Mammary epithelial cell (primary cell): ENCODE results near the gene CDKAL1.

ENCODE experiments used
- EZH2 ChIP-seq: IDR thresholded peaks from 2 replicates; pipeline ENCODE4 v1.6.1; 2012; ENCODE audit warnings: low read length, inconsistent platforms, borderline replicate concordance
- TF ChIP-seq, protein P1 (sequence below), 2 donors: IDR thresholded peaks in 1 of 2; conservative IDR thresholded peaks in 1 of 2; 2 replicates each; pipeline ENCODE4 v1.5.1; 2011 to 2012; ENCODE audit warnings: inconsistent platforms in 2 of 2, low read length in 2 of 2, mild to moderate bottlenecking in 2 of 2, control low read depth in 1 of 2, low read depth in 1 of 2; ENCODE audit not compliant: insufficient read depth in 1 of 2; ENCODE audit errors: extremely low read depth in 1 of 2

DNA sequence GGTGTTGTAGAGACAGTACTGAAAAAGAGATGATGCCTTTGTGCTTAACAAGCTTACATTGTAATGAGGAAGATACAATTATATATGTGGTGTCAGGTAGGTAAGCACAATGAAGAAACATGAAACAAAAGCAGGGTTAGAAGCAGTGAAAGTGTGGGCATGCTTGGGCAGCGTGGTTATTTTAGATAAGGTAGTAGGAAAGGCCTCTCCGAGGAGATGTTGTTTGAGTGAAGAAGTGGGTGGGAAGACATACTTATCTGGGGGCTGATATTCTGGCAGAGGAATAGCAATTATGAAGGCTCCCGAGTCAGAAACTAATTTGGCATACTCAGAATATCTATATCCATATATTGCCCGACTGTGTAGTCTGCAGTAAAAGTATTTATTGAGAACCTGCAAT, 4.7 kb downstream of the CDKAL1 start:
- TF ChIP-seq, protein P1, sequence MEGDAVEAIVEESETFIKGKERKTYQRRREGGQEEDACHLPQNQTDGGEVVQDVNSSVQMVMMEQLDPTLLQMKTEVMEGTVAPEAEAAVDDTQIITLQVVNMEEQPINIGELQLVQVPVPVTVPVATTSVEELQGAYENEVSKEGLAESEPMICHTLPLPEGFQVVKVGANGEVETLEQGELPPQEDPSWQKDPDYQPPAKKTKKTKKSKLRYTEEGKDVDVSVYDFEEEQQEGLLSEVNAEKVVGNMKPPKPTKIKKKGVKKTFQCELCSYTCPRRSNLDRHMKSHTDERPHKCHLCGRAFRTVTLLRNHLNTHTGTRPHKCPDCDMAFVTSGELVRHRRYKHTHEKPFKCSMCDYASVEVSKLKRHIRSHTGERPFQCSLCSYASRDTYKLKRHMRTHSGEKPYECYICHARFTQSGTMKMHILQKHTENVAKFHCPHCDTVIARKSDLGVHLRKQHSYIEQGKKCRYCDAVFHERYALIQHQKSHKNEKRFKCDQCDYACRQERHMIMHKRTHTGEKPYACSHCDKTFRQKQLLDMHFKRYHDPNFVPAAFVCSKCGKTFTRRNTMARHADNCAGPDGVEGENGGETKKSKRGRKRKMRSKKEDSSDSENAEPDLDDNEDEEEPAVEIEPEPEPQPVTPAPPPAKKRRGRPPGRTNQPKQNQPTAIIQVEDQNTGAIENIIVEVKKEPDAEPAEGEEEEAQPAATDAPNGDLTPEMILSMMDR (conservative IDR thresholded peaks at IDR 0.05 in 1 of 2, IDR thresholded peaks at IDR 0.05 in 1 of 2; ENCODE audit: extremely low read depth in 1 of 2, insufficient read depth in 1 of 2, low read depth in 1 of 2, low read length in 2 of 2) = no peak
- TF ChIP-seq EZH2 = no peak
